ENCODE measurements around the gene ARMC5. TPM values are rescaled to one million over a fixed set of nuclear protein-coding genes. Genes with fewer than 3 reads are reported as not detected.

The ARMC5 gene
- total RNA-seq, 2 donors from 2014 or later, result 9.4 to 12.1 TPM

DNA sequence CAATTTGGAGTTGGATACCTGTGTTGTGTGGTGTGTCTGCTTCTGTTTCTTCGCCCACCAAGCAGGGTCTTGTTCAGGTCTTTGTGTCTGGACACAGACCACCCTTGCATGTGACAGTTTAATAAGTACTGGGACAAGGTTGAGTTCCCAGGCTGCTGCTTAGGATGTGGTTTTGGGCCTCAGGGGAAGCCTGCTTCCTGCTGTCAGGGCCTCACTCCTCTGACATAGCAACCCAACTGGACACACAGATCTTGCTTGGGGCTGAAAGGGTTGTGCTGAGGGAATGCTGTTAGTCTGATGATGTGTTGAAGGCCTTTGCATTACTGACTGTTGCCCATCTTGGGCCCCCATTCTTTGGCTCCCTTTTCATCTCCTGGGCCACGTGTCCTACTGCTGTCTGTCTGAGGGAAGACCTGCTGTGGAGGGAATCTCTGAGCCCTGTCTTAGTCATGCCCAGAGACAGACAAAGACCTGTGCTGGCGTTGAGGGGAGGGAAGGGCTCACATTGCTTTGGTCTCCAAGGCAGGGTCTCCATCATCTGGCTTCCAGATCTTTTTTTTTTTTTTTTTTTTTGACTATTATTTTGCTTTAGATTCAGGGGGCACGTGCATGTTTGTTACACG is 8.0 kb downstream of the ARMC5 start:
- WGBS, 2 experiments (ENCODE audit: insufficient coverage in 1 of 2, insufficient read length in 1 of 2), result 86 to 100% methylated on average over 2 to 3 of the region's 5 CpGs
- no peak overlapping the region for H3K27ac ChIP-seq (ENCODE audit: low read depth, low read length)
- Mint-ChIP-seq H3K27me3 (ENCODE audit: insufficient read depth) (peaks cover 13% of the 10 kb centered on the region), H3K9me3 (no peaks in the 10 kb centered on the region), H3K27ac (no peak overlapping the region), H3K4me1 (peaks cover 6% of the 10 kb centered on the region), H3K36me3 (ENCODE audit: low read depth) (peaks cover 32% of the 10 kb centered on the region), H3K4me3 (no peak overlapping the region)
- no peaks in the 10 kb centered on the region for H3K27me3 ChIP-seq (ENCODE audit: control insufficient read depth, insufficient read depth, low read length, poor library complexity, severe bottlenecking)
- H3K9ac ChIP-seq (ENCODE audit: extremely low read depth, low read length, poor library complexity, severe bottlenecking), result no peak overlapping the region
- no peak for DNase-seq
- TF ChIP-seq, protein P1, sequence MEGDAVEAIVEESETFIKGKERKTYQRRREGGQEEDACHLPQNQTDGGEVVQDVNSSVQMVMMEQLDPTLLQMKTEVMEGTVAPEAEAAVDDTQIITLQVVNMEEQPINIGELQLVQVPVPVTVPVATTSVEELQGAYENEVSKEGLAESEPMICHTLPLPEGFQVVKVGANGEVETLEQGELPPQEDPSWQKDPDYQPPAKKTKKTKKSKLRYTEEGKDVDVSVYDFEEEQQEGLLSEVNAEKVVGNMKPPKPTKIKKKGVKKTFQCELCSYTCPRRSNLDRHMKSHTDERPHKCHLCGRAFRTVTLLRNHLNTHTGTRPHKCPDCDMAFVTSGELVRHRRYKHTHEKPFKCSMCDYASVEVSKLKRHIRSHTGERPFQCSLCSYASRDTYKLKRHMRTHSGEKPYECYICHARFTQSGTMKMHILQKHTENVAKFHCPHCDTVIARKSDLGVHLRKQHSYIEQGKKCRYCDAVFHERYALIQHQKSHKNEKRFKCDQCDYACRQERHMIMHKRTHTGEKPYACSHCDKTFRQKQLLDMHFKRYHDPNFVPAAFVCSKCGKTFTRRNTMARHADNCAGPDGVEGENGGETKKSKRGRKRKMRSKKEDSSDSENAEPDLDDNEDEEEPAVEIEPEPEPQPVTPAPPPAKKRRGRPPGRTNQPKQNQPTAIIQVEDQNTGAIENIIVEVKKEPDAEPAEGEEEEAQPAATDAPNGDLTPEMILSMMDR (conservative IDR thresholded peaks at IDR 0.05), result no peak
- no peaks in the 10 kb centered on the region for H3K4me1 ChIP-seq (ENCODE audit: control insufficient read depth, insufficient read depth, low read length)
- no peaks in the 10 kb centered on the region for H3K9me3 ChIP-seq (ENCODE audit: control insufficient read depth, low read length)
- no peak overlapping the region for H3K4me3 ChIP-seq (ENCODE audit: low read length)
- peaks cover 10% of the 10 kb centered on the region for H3K36me3 ChIP-seq (ENCODE audit: control insufficient read depth, insufficient read depth, low read length)

DNA sequence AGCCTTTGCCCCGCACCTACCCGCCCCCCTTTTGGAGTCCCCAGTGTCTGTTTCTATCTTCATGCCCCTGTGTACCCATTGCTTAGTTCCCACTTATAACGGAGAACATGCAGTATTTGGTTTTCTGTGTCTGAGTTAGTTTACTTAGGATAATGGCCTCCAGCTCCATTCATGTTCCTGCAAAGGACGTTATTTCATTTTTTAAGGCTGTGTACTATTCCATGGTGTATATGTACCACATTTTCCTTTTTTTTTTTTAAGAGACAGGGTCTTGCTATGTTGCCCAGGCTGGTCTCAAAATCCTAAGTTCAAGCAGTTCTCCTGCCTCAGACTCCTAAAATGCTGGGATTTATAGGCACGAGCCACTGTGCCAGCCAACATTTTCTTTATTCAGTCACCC is 8.6 kb downstream of the ARMC5 start:
- Mint-ChIP-seq H3K27ac (no peak overlapping the region), H3K36me3 (ENCODE audit: low read depth) (peaks cover 29% of the 10 kb centered on the region), H3K4me3 (no peak overlapping the region), H3K27me3 (ENCODE audit: insufficient read depth) (peaks cover 19% of the 10 kb centered on the region), H3K9me3 (no peaks in the 10 kb centered on the region), H3K4me1 (peaks cover 6% of the 10 kb centered on the region)
- no peak overlapping the region for H3K4me3 ChIP-seq (ENCODE audit: low read length)
- WGBS, 2 experiments (ENCODE audit: insufficient coverage in 1 of 2, insufficient read length in 1 of 2), result 92 to 100% methylated on average over 2 to 5 of the region's 5 CpGs
- TF ChIP-seq, protein P1 (conservative IDR thresholded peaks at IDR 0.05), result no peak
- no peaks in the 10 kb centered on the region for H3K9me3 ChIP-seq (ENCODE audit: control insufficient read depth, low read length)
- H3K27me3 ChIP-seq (ENCODE audit: control insufficient read depth, insufficient read depth, low read length, poor library complexity, severe bottlenecking), result no peaks in the 10 kb centered on the region
- no peak overlapping the region for H3K27ac ChIP-seq (ENCODE audit: low read depth, low read length)
- H3K9ac ChIP-seq (ENCODE audit: extremely low read depth, low read length, poor library complexity, severe bottlenecking), result no peak overlapping the region
- peaks cover 10% of the 10 kb centered on the region for H3K36me3 ChIP-seq (ENCODE audit: control insufficient read depth, insufficient read depth, low read length)
- DNase-seq, result no peak
- H3K4me1 ChIP-seq (ENCODE audit: control insufficient read depth, insufficient read depth, low read length), result no peaks in the 10 kb centered on the region

DNA sequence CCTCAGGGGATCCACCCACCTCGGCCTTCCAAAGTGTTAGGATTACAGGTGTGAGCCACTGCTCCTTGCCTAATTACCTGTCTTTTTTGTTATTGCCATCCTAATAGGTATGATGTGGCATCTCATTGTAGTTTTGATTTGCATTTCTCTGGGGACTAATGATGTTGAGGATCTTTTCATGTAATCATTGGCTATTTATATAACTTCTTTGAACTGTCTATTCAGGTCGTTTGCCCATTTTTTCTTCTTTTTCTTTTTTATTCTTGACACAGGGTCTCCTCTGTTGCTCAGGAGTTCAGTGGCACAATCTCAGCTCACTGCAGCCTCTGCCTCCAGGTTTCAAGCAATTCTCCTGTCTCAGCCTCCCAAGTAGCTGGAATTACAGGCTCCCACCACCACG is 11.3 kb downstream of the ARMC5 start:
- Mint-ChIP-seq H3K27ac (no peak overlapping the region), H3K27me3 (ENCODE audit: insufficient read depth) (peaks cover 47% of the 10 kb centered on the region), H3K4me3 (no peak overlapping the region), H3K4me1 (peaks cover 6% of the 10 kb centered on the region), H3K9me3 (no peaks in the 10 kb centered on the region), H3K36me3 (ENCODE audit: low read depth) (peaks cover 20% of the 10 kb centered on the region)
- H3K4me1 ChIP-seq (ENCODE audit: control insufficient read depth, insufficient read depth, low read length), result no peaks in the 10 kb centered on the region
- H3K27me3 ChIP-seq (ENCODE audit: control insufficient read depth, insufficient read depth, low read length, poor library complexity, severe bottlenecking), result no peaks in the 10 kb centered on the region
- no peaks in the 10 kb centered on the region for H3K9me3 ChIP-seq (ENCODE audit: control insufficient read depth, low read length)
- H3K36me3 ChIP-seq (ENCODE audit: control insufficient read depth, insufficient read depth, low read length), result peaks cover 17% of the 10 kb centered on the region
- no peak overlapping the region for H3K9ac ChIP-seq (ENCODE audit: extremely low read depth, low read length, poor library complexity, severe bottlenecking)
- 86 to 92% methylated on average over 2 to 3 of the region's 3 CpGs for WGBS, 2 experiments (ENCODE audit: insufficient coverage in 1 of 2, insufficient read length in 1 of 2)
- no peak overlapping the region for H3K27ac ChIP-seq (ENCODE audit: low read depth, low read length)
- no peak for DNase-seq
- no peak overlapping the region for H3K4me3 ChIP-seq (ENCODE audit: low read length)
- TF ChIP-seq, protein P1 (conservative IDR thresholded peaks at IDR 0.05), result no peak

Measured in endodermal cell (in vitro differentiated cells).